Choroid plexus epithelial cell (primary cell): ENCODE results near the gene CLDN11.
A peak's percentile ranks its signal among the peaks of the same experiment; 100 is the strongest.

Experiments used
- DNase-seq: peaks from one replicate; pipeline ENCODE4 v3.0.0-alpha.2; 2010; ENCODE audit warnings: low read depth
- H3K4me3 ChIP-seq: 2 replicates; pipeline ENCODE4 v1.5.1; 2011; ENCODE audit warnings: low read depth, mild to moderate bottlenecking, control low read depth, low read length, moderate library complexity
- TF ChIP-seq, protein P1 (sequence below): conservative IDR thresholded peaks from 2 replicates; pipeline ENCODE4 v1.5.1; 2011; ENCODE audit warnings: low read depth, mild to moderate bottlenecking, control low read depth, inconsistent platforms, low read length, moderate library complexity

Gene CLDN11

DNA sequence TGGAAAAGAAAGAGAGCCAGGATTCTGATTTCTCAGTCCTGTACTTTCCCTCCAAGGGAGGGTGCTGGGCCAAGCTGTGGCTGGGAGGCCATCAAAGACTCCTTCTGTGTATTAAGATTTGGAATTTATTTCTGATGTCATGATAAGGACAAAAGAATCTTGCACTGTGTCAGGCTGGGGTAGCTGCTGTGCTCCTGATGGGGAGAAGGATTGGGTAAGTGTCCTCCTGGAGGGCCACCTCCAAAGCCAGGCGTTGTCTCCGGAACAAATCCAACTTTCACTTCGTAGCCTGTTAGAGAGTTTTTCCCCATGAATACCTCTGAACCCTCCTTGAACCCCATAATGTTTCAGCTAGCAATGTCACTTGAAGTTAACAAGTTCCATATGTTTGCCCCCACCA lies 29.9 kb downstream of the CLDN11 start:
- peak overlapping the region; percentile 36 for H3K4me3 ChIP-seq
- TF ChIP-seq, protein P1, sequence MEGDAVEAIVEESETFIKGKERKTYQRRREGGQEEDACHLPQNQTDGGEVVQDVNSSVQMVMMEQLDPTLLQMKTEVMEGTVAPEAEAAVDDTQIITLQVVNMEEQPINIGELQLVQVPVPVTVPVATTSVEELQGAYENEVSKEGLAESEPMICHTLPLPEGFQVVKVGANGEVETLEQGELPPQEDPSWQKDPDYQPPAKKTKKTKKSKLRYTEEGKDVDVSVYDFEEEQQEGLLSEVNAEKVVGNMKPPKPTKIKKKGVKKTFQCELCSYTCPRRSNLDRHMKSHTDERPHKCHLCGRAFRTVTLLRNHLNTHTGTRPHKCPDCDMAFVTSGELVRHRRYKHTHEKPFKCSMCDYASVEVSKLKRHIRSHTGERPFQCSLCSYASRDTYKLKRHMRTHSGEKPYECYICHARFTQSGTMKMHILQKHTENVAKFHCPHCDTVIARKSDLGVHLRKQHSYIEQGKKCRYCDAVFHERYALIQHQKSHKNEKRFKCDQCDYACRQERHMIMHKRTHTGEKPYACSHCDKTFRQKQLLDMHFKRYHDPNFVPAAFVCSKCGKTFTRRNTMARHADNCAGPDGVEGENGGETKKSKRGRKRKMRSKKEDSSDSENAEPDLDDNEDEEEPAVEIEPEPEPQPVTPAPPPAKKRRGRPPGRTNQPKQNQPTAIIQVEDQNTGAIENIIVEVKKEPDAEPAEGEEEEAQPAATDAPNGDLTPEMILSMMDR: no peak
- peak; percentile 37 for DNase-seq

DNA sequence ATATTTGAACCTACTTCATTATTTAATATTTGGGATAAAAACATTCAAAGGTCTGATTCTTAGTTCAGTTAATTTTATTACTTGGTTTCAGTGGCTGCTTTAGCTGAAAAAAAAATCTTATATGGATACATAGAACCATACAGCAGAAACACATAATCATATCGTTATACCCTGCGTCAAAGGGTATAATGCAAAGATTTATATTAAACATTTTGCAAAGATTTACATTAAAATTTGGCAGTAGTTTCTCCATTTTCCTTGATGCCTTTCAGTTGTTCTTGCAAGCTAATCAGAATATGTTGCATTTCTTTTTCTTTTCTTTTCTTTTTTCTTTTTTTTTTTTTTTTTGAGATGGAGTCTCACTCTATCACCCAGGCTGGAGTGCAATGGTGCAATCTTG lies 31.4 kb downstream of the CLDN11 start:
- H3K4me3 ChIP-seq: no peak overlapping the region
- no peak for DNase-seq
- TF ChIP-seq, protein P1: no peak

DNA sequence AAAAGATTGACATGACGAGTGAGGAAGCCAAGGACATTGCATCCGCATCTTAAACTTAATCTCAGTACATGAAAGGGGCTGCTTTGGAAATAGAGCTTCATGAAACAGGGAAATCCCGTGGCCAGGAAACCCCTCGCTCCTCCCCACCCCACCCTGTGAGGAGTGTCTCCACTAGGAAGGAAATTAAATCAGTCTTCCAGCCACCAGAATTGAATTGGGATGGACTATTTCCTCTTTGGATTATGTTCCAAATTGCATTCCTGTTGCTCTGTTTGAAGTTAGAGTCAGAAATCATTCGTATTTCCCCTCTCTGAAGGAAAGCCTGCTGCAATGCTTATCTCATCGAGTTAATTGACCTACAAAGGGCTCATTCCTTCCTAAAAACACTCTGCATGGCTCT lies 35.8 kb downstream of the CLDN11 start:
- DNase-seq: no peak
- no peak overlapping the region for H3K4me3 ChIP-seq
- TF ChIP-seq, protein P1: no peak

DNA sequence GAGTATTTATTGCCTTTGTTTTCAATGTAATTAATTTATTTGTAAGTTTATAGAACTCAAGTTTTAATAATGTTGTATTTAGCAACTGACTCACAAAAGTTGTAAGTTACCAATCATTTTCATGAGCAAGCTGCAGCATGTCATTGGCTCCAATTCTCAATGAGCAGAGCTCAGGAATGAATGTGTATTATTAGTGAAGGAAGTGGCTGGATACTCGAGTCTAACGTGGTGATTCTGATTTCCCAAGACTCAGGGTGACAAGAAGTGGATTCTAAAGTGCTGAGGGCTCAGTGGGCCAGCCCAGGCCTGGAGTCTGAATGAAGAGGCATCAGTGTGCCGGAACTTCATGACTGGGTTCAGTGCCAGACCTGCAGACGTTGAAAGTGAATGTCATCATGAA lies 39.6 kb downstream of the CLDN11 start:
- TF ChIP-seq, protein P1: no peak
- no peak for DNase-seq
- H3K4me3 ChIP-seq: no peak overlapping the region

DNA sequence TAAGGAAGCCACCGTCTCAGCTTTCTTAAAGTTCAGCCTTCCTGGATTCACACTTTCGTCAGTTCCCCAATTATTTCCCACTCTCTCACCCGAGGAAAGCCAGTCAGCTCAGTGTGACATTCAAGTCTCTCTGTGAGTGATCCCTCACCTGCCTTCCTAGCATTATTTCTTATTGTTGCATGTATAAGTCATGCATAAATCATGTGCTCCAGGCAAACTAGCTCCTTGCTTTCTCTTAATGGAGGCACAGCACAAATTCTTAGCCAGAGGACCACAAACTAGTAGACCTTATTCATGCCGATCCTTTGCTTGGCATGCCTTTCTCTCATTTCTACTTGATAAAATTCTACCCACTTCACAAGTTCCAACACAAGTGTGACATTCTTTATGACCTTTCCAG lies 44.3 kb downstream of the CLDN11 start:
- TF ChIP-seq, protein P1: no peak

DNA sequence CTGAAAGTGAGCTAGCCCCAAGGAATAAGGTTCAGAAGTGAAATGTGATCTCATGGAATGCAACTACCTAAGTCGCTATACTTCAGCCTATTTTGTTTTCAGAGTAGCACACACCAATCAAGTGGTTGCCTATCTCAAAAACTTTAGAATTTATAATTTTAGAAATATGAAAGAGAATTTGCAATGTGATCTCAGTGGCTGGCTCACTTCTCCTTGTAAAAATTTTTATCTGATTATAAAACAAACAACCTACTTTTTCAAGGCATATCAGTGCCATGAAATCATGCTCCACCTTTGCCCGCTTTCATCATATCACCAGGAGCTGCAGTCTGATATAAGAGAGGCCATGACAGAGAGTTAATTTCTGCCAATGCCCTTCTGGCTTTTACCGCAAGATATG lies 47.3 kb downstream of the CLDN11 start:
- TF ChIP-seq, protein P1: no peak
- no peak overlapping the region for H3K4me3 ChIP-seq
- DNase-seq: no peak

More for the DNA sequence above, 44.3 kb downstream of the CLDN11 start:
- DNase-seq: no peak
- no peak overlapping the region for H3K4me3 ChIP-seq

DNA sequence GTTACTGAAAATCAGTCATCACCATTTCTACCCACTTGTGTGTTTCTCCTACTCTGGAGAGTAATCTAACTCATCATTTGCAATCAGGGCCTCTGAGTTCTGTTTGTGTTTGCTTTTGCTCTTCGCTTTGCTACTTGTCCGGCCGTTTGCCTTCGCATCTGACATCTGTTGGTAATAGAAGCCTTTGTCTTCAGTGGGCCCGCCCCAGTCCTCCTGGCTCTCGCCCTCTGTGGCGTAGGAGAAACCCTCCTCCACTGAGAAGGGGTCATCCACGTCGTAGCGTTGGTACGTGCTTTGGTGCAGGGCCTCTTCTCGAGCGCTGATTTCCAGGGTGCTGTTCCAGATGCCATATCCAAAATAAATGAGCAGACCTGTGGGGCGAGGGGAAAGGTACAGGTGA lies 48.3 kb downstream of the CLDN11 start:
- no peak for DNase-seq
- TF ChIP-seq, protein P1: no peak
- no peak overlapping the region for H3K4me3 ChIP-seq
